OCI-LY1 (cell line): ENCODE measurements around the gene ANO6.

Experiments used
- H2AFZ ChIP-seq: fragments of 200-600 bp; sonication (generic), shearing (Covaris generic); 2 replicates; pipeline ENCODE4 v1.6.0; 2014; ENCODE audit warnings: antibody characterized with exemption, mild to moderate bottlenecking, low read length
- H3F3A ChIP-seq: fragments of 200-600 bp; sonication (generic), shearing (Covaris generic); 2 replicates; pipeline ENCODE4 v1.6.0; 2014; ENCODE audit warnings: mild to moderate bottlenecking, antibody characterized with exemption, low read length, moderate library complexity; ENCODE audit not compliant: insufficient read depth
- H3K27ac ChIP-seq: fragments of 200-600 bp; sonication (generic); 2 replicates; pipeline ENCODE4 v1.5.1; 2014; ENCODE audit warnings: low read length, mixed run types, mild to moderate bottlenecking, low read depth; ENCODE audit not compliant: poor library complexity, severe bottlenecking
- H3K27me3 ChIP-seq: fragments of 200-600 bp; sonication (generic); 2 replicates; pipeline ENCODE4 v1.6.0; 2014; ENCODE audit warnings: antibody characterized with exemption, mild to moderate bottlenecking, low read length, moderate library complexity; ENCODE audit not compliant: insufficient read depth
- H3K36me3 ChIP-seq: fragments of 200-600 bp; sonication (generic); 2 replicates; pipeline ENCODE4 v1.6.1; 2014; ENCODE audit warnings: mild to moderate bottlenecking, antibody characterized with exemption, low read length, moderate library complexity, mixed read lengths; ENCODE audit not compliant: insufficient read depth
- H3K4me1 ChIP-seq: fragments of 200-600 bp; sonication (generic); 2 replicates; pipeline ENCODE4 v1.5.1; 2014; ENCODE audit warnings: mild to moderate bottlenecking, low read length, moderate library complexity; ENCODE audit not compliant: insufficient read depth, severe bottlenecking
- H3K4me2 ChIP-seq: fragments of 200-600 bp; sonication (generic), shearing (Covaris generic); 2 replicates; pipeline ENCODE4 v1.6.1; 2014; ENCODE audit warnings: low read length
- H3K4me3 ChIP-seq: fragments of 200-600 bp; sonication (generic); 2 replicates; pipeline ENCODE4 v1.5.1; 2014; ENCODE audit warnings: low read length, low read depth, mild to moderate bottlenecking, mixed read lengths; ENCODE audit not compliant: poor library complexity, severe bottlenecking
- H3K79me2 ChIP-seq: fragments of 200-600 bp; shearing (Covaris generic); 2 replicates; pipeline ENCODE4 v1.6.1; 2016; ENCODE audit warnings: mixed run types, low read length, mixed read lengths; ENCODE audit not compliant: insufficient read depth
- H3K9ac ChIP-seq: fragments of 200-600 bp; sonication (generic), shearing (Covaris generic); 2 replicates; pipeline ENCODE4 v1.6.1; 2014; ENCODE audit warnings: mild to moderate bottlenecking, low read length, mixed read lengths
- H3K9me2 ChIP-seq: fragments of 200-600 bp; sonication (generic), shearing (Covaris generic); 2 replicates; pipeline ENCODE4 v1.6.1; 2014; ENCODE audit warnings: low read depth, mild to moderate bottlenecking, low read length, mixed read lengths
- H3K9me3 ChIP-seq: fragments of 200-600 bp; shearing (Covaris generic); 2 replicates; pipeline ENCODE4 v1.6.1; 2014; ENCODE audit warnings: low read length, mixed read lengths
- H4K20me1 ChIP-seq: fragments of 200-600 bp; sonication (generic), shearing (Covaris generic); 2 replicates; pipeline ENCODE4 v1.6.0; 2016; ENCODE audit warnings: mild to moderate bottlenecking, low read length; ENCODE audit not compliant: insufficient read depth
- CTCF ChIP-seq: fragments of 200-600 bp; sonication (generic), shearing (Covaris generic); IDR thresholded peaks from 2 replicates; pipeline ENCODE4 v1.5.1; 2017; ENCODE audit warnings: mild to moderate bottlenecking, antibody characterized with exemption, low read length, moderate library complexity, mixed read lengths
- EZH2 ChIP-seq: fragments of 200-600 bp; sonication (generic), shearing (Covaris generic); IDR thresholded peaks from 2 replicates; pipeline ENCODE4 v1.8.0; 2017; ENCODE audit warnings: borderline replicate concordance, mixed run types, mild to moderate bottlenecking, antibody characterized with exemption, low read length, moderate library complexity, mixed read lengths

Gene ANO6

GRCh38 chr12:45182511-45182910 lies 33.4 kb upstream of the ANO6 start:
- Histone ChIP-seq H3K27ac (no peak overlapping the region), H3K79me2 (no peaks in the 10 kb centered on the region), H3K4me1 (no peaks in the 10 kb centered on the region), H3F3A (no peaks in the 10 kb centered on the region), H3K36me3 (no peaks in the 10 kb centered on the region), H3K9me3 (peaks cover 9% of the 10 kb centered on the region; the same call in 1 of the 2 replicates), H2AFZ (no peak overlapping the region), H3K27me3 (no peaks in the 10 kb centered on the region), H3K9ac (no peak overlapping the region), H3K4me2 (no peak overlapping the region), H3K9me2 (no peaks in the 10 kb centered on the region), H3K4me3 (no peak overlapping the region), H4K20me1 (no peaks in the 10 kb centered on the region)
- TF ChIP-seq CTCF (no peak), EZH2 (no peak)

GRCh38 chr12:45183246-45183645 lies 32.6 kb upstream of the ANO6 start:
- Histone ChIP-seq H3K79me2 (no peaks in the 10 kb centered on the region), H2AFZ (no peak overlapping the region), H3K36me3 (no peaks in the 10 kb centered on the region), H3K9ac (no peak overlapping the region), H4K20me1 (no peaks in the 10 kb centered on the region), H3K9me2 (no peaks in the 10 kb centered on the region), H3K27me3 (no peaks in the 10 kb centered on the region), H3F3A (no peaks in the 10 kb centered on the region), H3K4me2 (no peak overlapping the region), H3K27ac (no peak overlapping the region), H3K4me3 (no peak overlapping the region), H3K9me3 (peaks cover 7% of the 10 kb centered on the region; the same call in 1 of the 2 replicates), H3K4me1 (no peaks in the 10 kb centered on the region)
- TF ChIP-seq EZH2, result no peak
- peak; percentile 41; the same call in 1 of the 2 replicates for TF ChIP-seq CTCF

GRCh38 chr12:45184147-45184963 lies 31.5 kb upstream of the ANO6 start:
- Histone ChIP-seq H2AFZ (no peak overlapping the region), H3F3A (no peaks in the 10 kb centered on the region), H3K27me3 (no peaks in the 10 kb centered on the region), H3K4me1 (no peaks in the 10 kb centered on the region), H4K20me1 (no peaks in the 10 kb centered on the region), H3K4me2 (no peak overlapping the region), H3K36me3 (no peaks in the 10 kb centered on the region), H3K9me2 (no peaks in the 10 kb centered on the region), H3K27ac (no peak overlapping the region), H3K4me3 (no peak overlapping the region), H3K9me3 (no peaks in the 10 kb centered on the region), H3K9ac (no peak overlapping the region), H3K79me2 (no peaks in the 10 kb centered on the region)
- TF ChIP-seq EZH2 (no peak), CTCF (no peak)
